GM21390 (cell line): Measurements from ENCODE around the gene PCTP.
A peak's percentile ranks its signal among the peaks of the same experiment; 100 is the strongest.

Source experiments
- ATAC-seq: cut with Tn5 transposase; IDR thresholded peaks from one replicate; pipeline ENCODE4 v1.9.1; 2021; ENCODE audit not compliant: unreplicated experiment

The PCTP gene

GRCh38 chr17:55751720-55752250, 934 bp downstream of the PCTP start:
- no peak for ATAC-seq

- ATAC-seq = no peak
These were observed 5.8 kb downstream of the PCTP start for GRCh38 chr17:55756689-55757088.

- peak; percentile 73 for ATAC-seq
These were observed 6.8 kb downstream of the PCTP start for GRCh38 chr17:55757659-55758058.

GRCh38 chr17:55758171-55758570, 7.3 kb downstream of the PCTP start:
- ATAC-seq = no peak

GRCh38 chr17:55760643-55761355, 9.9 kb downstream of the PCTP start:
- ATAC-seq = no peak

- no peak for ATAC-seq
These were observed 11.4 kb downstream of the PCTP start for GRCh38 chr17:55762086-55762858.

GRCh38 chr17:55763856-55764255, 13.0 kb downstream of the PCTP start:
- ATAC-seq = no peak

- no peak for ATAC-seq
These were observed 13.8 kb downstream of the PCTP start for GRCh38 chr17:55764610-55765009.

GRCh38 chr17:55765472-55765871, 14.6 kb downstream of the PCTP start:
- ATAC-seq = no peak

- no peak for ATAC-seq
These were observed 18.2 kb downstream of the PCTP start for GRCh38 chr17:55768936-55769624.

GRCh38 chr17:55769625-55770000, 18.8 kb downstream of the PCTP start:
- ATAC-seq = no peak

- ATAC-seq = no peak
These were observed 19.5 kb downstream of the PCTP start for GRCh38 chr17:55770196-55770870.

- no peak for ATAC-seq
These were observed 21.2 kb downstream of the PCTP start for GRCh38 chr17:55772086-55772485.

- ATAC-seq = no peak
These were observed 22.8 kb downstream of the PCTP start for GRCh38 chr17:55773671-55774070.

- no peak for ATAC-seq
These were observed 24.0 kb downstream of the PCTP start for GRCh38 chr17:55774846-55775271.

GRCh38 chr17:55776271-55776670, 25.4 kb downstream of the PCTP start:
- ATAC-seq = no peak

GRCh38 chr17:55777471-55777971, 26.7 kb downstream of the PCTP start:
- ATAC-seq = no peak

GRCh38 chr17:55778389-55779118, 27.7 kb downstream of the PCTP start:
- no peak for ATAC-seq

- no peak for ATAC-seq
These were observed 32.9 kb downstream of the PCTP start for GRCh38 chr17:55783684-55784245.

- no peak for ATAC-seq
These were observed 33.8 kb downstream of the PCTP start for GRCh38 chr17:55784666-55785065.
